ES-I3 (cell line): ENCODE results near the gene COL6A2.

Experiments
- H3K36me3 ChIP-seq: 2 replicates; pipeline ENCODE4 v1.6.1; 2013; ENCODE audit warnings: mild to moderate bottlenecking, low read length, control low read depth, moderate library complexity; ENCODE audit not compliant: insufficient read depth
- H3K4me1 ChIP-seq: 2 replicates; pipeline ENCODE4 v1.6.1; 2013; ENCODE audit warnings: mild to moderate bottlenecking, control low read depth, low read length; ENCODE audit not compliant: insufficient read depth
- H3K9ac ChIP-seq: 2 replicates; pipeline ENCODE4 v1.6.1; 2013; ENCODE audit warnings: low read depth, mild to moderate bottlenecking, low read length, moderate library complexity
- H3K9me3 ChIP-seq: 2 replicates; pipeline ENCODE4 v1.6.1; 2013; ENCODE audit warnings: mild to moderate bottlenecking, low read length, moderate library complexity; ENCODE audit not compliant: control insufficient read depth, insufficient read depth

Gene COL6A2

DNA sequence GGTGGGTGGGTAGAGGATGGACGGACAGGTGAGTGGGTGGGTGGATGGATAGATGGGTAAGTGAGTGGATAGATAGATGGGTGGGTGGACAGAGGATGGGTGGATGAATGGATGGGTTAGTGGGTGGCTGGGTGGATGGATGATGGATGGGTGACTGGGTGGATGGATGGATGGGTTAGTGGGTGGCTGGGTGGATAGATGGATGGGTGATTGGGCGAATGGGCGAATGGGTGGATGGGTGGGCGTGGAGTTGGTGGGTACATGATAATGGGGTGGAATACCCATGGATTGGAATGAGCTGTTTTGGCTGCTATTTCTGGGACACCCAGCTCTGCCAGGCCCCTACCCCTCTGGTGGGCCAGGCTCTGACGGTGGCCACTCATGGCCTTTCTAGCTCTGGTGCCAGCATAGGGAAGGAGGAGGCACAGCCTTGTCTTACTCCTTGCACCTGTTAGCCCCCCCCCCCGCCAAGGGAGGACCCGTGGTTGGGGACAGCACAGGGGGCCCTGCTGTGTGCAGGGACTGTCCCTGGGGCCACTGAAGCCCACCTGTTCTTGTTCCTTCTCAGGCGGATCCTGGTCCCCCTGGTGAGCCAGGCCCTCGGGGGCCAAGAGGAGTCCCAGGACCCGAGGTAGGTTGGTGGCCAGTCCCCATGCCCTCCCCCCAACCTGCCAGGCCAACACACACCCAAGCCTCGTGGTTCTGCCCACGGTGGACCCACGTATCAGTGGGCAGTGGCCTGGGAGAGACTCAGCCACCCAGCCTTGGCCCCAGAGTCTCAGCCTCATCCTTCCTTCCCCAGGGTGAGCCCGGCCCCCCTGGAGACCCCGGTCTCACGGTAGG, 26.4 kb downstream of the COL6A2 start:
- no peak overlapping the region for H3K9ac ChIP-seq
- H3K9me3 ChIP-seq, result no peaks in the 10 kb centered on the region
- H3K36me3 ChIP-seq, result no peaks in the 10 kb centered on the region; the same call in 1 of the 2 replicates
- H3K4me1 ChIP-seq, result no peaks in the 10 kb centered on the region

DNA sequence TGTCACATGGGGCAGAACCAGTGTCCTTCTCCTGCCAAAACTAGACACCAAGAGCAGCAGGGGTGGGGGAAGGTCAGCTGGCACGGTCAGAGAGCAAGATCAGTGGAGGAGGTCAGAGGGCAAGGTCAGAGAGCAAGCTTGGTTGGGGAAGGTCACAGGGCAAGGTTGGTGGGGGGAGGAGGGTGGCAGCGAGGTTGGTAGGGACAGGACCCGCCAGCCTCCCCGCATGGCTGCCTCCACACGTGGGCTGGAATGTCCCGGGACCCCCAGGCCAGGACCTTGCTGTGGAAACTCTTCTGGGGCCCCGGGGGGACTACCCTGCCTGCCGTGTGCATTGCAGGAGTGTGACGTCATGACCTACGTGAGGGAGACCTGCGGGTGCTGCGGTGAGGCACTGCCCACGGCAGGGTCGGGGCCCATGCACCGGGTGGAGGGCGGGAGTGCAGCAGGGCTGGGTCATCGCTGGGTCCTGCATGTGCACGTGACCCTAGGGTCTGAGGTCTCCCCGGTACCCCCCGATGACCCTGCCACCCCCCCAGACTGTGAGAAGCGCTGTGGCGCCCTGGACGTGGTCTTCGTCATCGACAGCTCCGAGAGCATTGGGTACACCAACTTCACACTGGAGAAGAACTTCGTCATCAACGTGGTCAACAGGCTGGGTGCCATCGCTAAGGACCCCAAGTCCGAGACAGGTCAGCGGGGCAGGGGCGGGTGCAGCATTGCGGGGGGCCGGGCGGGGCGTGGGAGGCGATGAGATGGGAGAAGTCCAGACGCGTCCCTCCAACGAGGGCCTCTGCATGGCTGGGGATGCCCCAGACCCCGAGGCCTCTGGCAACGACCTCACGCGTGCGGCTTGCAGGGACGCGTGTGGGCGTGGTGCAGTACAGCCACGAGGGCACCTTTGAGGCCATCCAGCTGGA, 27.3 kb downstream of the COL6A2 start:
- H3K9ac ChIP-seq, result no peak overlapping the region
- no peaks in the 10 kb centered on the region for H3K9me3 ChIP-seq
- H3K36me3 ChIP-seq, result no peaks in the 10 kb centered on the region; the same call in 1 of the 2 replicates
- no peaks in the 10 kb centered on the region for H3K4me1 ChIP-seq

DNA sequence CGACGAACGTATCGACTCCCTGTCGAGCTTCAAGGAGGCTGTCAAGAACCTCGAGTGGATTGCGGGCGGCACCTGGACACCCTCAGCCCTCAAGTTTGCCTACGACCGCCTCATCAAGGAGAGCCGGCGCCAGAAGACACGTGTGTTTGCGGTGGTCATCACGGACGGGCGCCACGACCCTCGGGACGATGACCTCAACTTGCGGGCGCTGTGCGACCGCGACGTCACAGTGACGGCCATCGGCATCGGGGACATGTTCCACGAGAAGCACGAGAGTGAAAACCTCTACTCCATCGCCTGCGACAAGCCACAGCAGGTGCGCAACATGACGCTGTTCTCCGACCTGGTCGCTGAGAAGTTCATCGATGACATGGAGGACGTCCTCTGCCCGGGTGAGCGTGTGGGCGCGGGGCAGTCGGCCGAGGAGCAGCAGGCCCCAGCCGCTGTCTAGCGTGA, 28.0 kb downstream of the COL6A2 start:
- Histone ChIP-seq H3K9ac (no peak overlapping the region), H3K9me3 (no peaks in the 10 kb centered on the region), H3K36me3 (no peaks in the 10 kb centered on the region; the same call in 1 of the 2 replicates), H3K4me1 (no peaks in the 10 kb centered on the region)

DNA sequence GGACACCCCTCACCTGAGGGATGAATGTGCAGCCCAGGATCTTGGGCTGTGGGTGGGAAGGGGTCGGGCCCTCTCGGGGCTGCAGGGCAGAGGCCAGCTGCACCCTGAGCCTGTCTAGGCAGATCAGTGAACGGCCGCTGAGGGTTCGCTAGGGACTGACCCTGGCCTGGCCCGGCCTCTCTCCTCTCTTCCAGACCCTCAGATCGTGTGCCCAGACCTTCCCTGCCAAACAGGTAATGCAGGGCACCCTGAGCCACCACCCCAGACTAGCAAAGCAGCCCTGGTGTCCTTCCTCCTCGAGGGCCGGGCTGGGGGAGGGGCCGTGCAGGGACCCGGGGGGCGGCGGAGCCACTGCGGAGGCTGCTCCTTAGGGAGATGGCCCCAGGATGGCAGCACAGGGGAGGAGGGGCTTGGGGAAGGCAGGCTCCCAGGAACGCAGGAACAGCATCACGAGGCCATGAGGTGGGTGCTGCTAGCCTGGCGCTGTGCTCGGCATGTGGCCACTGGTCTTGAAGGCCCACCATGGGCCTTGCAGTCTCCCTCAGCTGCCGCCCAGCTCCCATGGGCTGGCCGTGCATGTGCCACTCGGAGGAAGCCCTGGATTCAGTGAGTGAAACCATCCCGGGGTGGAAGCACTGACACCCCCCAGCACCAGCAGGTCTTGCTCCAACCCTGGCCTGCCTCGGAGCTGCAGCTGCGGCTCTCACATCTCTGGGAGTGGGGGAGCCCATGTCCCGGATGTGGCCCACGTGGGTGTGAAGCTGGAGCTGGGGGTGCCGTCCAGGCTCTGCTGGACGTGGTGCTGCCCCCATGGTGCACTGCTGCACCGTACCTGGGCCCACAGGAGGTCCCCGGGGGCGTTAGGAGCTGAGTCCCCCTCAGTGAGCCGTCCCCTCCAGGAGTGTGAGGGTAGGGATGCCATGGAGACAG, 28.7 kb downstream of the COL6A2 start:
- Histone ChIP-seq H3K9ac (no peak overlapping the region), H3K36me3 (no peaks in the 10 kb centered on the region; the same call in 1 of the 2 replicates), H3K4me1 (no peaks in the 10 kb centered on the region), H3K9me3 (no peaks in the 10 kb centered on the region)

DNA sequence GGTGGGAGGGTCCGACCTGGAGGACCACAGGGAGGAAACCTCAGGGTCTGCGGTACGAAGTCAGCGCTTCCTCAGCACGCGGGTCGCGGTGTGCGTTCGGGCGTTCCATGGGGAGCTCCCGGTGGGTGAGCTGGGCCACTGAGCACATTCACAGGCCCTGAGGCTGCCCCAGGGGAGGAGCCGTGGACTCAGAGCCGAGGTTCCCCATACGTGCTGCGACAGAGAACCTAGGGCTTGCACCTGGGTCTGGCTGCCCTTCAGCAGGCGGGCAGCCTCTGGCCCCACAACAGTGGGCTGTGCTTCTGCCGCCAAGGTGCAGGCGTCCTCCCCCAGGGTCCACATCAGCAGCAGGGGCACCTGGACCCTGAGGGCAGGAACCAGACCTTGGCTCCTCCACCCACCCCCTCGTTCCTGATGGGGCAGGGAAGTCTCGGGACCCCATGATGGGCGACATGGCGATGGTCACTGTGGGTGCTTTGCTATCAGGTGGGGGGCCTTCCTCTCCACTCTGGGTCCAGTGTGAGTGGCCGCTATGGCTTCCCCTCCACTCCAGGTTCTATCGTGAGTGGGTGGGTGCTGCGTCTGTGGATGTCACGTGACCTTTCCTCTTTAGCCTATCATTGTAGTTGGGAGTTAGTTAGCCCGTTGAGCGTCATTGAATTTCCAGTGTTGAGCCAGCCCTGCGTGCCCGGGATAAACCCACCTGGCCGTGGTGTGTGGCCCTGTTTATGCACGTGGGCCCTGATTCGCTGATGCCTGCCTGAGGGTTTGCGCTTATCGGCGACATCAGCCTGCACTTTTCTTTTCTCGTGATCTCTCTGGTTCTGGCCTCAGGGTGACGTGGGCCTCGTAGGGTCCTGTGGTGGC, 29.6 kb downstream of the COL6A2 start:
- Histone ChIP-seq H3K9ac (no peak overlapping the region), H3K9me3 (no peaks in the 10 kb centered on the region), H3K4me1 (no peaks in the 10 kb centered on the region), H3K36me3 (no peaks in the 10 kb centered on the region; the same call in 1 of the 2 replicates)

DNA sequence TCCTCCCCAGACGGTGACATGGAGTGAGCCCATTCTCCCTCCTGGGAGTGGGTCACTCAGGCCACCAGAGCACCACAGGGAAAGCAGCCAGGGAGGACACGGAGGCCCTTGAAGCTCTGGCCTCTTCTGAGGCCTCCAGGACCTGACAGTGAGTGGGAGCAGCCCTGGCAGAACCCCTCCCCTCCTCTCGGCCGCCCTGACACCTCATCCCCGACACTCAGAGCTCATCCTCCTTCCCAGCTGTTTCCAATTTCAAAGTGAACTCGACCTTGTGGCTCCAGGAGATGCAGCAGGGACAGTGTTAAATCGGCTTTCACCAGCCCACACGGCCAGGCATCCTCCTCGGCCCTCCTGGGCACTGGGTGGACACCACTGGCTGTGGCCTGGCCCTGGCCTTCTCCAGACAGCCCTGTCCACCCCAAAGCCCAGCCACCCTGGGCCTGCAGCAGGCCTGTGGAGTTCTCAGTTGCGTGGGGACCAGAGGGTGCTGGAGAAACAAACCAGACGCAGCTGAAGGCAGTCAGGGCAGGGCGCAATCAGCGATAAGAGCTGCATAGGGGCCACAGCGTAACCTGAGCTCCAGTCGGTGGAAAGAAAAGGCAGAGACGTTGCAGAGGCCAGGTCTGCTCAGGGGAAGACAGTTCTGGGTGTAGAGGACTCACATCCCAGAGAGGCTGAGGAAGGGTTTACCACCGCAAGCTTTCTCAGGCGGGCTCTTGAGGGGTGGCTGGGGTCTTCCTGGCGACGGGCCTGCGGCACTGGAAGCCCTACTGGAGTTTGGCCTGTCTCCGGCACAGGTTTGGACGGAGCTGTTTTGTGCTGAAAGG, 30.4 kb downstream of the COL6A2 start:
- no peaks in the 10 kb centered on the region for H3K4me1 ChIP-seq
- no peaks in the 10 kb centered on the region for H3K9me3 ChIP-seq
- no peak overlapping the region for H3K9ac ChIP-seq
- no peaks in the 10 kb centered on the region; the same call in 1 of the 2 replicates for H3K36me3 ChIP-seq

DNA sequence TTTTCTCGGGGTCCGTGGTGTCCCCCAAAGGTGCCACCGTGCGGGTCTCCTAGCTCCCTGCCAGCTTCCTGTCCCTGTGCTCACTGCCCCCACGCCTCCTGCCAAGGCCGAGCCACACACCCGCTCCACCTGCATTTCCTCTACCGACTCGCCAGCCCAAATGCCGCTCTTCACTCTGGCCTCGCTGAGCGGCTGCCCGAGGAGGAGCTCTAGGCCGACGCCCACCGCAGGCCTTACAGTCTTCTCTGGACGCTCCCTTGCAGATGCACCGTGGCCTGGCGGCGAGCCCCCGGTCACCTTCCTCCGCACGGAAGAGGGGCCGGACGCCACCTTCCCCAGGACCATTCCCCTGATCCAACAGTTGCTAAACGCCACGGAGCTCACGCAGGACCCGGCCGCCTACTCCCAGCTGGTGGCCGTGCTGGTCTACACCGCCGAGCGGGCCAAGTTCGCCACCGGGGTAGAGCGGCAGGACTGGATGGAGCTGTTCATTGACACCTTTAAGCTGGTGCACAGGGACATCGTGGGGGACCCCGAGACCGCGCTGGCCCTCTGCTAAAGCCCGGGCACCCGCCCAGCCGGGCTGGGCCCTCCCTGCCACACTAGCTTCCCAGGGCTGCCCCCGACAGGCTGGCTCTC, 31.1 kb downstream of the COL6A2 start:
- Histone ChIP-seq H3K9ac (no peak overlapping the region), H3K4me1 (no peaks in the 10 kb centered on the region), H3K36me3 (no peaks in the 10 kb centered on the region; the same call in 1 of the 2 replicates), H3K9me3 (no peaks in the 10 kb centered on the region)

DNA sequence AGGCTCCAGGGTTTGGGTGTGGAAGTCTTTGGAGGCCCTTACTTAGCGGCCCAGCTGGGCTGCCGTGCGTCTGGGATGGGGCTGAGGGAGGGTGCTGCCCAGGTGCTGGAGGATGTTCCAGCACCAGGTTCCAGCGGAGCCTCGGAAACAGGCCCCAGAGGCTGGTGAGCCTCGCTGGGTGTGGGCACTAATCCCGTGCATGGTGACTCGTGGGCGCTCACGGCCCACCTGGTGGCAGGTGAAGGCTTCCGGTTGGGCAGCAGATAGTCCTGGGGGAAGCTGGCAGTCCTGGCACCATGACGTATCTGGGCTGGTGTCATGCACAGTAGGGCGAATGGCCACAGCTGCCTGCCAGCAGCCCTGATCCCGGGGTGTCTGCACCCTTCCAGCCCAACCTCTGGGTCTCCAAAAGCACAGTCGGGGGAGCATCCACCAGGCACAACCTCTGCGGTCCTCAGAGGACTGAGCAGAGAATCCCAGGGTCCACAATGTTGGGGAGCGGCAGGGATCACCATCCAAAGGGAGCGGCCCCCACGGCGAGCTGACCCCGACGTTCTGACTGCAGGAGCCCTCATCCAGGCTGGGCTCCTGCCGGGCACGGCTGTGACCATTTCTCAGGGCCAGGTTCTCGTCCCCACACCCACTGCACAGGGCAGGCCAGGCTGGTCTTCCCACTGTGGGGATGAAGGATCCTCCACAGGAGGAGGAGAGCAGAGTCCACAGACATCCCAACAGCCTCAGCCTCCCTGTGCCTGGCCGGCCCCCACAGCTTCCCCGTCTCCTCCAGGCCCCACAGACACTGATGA, 32.1 kb downstream of the COL6A2 start:
- H3K9ac ChIP-seq, result no peak overlapping the region
- no peaks in the 10 kb centered on the region for H3K9me3 ChIP-seq
- H3K4me1 ChIP-seq, result no peaks in the 10 kb centered on the region
- H3K36me3 ChIP-seq, result no peaks in the 10 kb centered on the region; the same call in 1 of the 2 replicates

DNA sequence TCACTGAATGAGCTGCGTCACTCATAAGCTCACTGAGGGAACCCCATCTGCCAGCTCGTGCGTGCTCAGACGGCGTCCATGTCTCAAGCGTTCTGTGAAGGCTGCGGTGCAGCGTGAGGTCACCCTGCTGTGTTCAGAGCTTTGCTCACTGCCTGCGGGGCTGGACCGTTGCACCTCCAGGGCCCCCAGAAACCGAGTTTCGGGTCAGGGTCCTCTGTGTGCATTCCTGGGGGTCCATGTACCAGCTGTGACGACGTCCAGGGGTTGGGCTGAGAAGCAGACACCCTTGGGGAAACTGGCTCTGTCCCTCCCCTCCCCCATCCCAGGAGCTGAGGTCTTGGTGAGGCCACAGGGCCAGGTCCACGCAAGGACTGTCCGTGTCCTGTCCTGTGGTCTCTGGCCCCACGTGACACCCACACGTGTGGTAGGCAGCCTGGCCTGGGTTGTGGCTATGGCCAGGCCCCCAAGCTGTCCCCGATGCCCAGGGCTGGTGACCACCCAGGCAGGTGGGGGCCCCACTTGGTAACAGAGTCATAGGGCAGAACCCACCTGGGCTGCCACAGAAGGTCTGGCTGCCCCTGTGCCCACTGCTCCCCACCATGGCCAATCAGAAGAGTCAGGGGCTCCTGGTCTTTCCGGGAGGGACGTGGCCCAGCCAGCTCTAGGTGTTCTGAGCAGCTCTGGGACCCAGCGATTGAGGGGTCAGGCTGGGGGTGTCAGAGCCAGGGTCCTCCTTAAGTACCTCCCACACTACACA, 33.1 kb downstream of the COL6A2 start:
- H3K36me3 ChIP-seq, result no peaks in the 10 kb centered on the region; the same call in 1 of the 2 replicates
- no peaks in the 10 kb centered on the region for H3K4me1 ChIP-seq
- no peaks in the 10 kb centered on the region for H3K9me3 ChIP-seq
- H3K9ac ChIP-seq, result no peak overlapping the region

DNA sequence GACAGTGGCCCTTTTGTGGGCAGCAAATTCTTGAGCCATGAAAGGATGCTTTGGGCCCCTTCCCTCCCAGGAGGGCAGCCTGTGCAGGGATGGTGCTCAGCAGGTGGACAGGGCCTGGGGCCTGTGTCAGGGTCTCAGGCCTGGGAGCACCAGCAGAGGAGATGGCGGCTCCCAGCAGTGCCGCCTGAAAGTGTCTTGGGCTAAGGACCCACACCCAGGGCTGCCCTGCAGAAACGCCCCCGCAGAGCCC, 33.6 kb downstream of the COL6A2 start:
- no peak overlapping the region for H3K9ac ChIP-seq
- no peaks in the 10 kb centered on the region for H3K9me3 ChIP-seq
- H3K4me1 ChIP-seq, result no peaks in the 10 kb centered on the region
- H3K36me3 ChIP-seq, result no peaks in the 10 kb centered on the region; the same call in 1 of the 2 replicates
